ENCODE results near the gene DGCR6.
"Not testable (repeated sequence)": the region's sequence is repeated elsewhere in the genome, so short reads cannot be mapped to it uniquely, and the experiment has no call there.

GRCh38 chr22:18954303-18954989 is 48.3 kb downstream of the DGCR6 start:
- TF ChIP-seq CTCF (IDR thresholded peaks at IDR 0.05): peak; percentile 59
- not testable (repeated sequence) for TF ChIP-seq ZFX (IDR thresholded peaks at IDR 0.05; ENCODE audit: borderline replicate concordance)
